Muscle of leg (tissue), 11 donors: Measurements from ENCODE around the gene HILPDA. TPM values are rescaled to one million over a fixed set of nuclear protein-coding genes. Genes with fewer than 3 reads are reported as not detected.

ENCODE experiments used
- DNase-seq: peaks from one replicate; pipeline ENCODE4 v3.0.0; 2013
- H3K27ac ChIP-seq: one replicate; pipeline ENCODE4 v1.5.1; 2013; ENCODE audit warnings: mild to moderate bottlenecking, low read length, control low read depth
- H3K27me3 ChIP-seq: one replicate; pipeline ENCODE4 v1.6.1; 2013; ENCODE audit warnings: low read length; ENCODE audit not compliant: control insufficient read depth, insufficient read depth
- H3K36me3 ChIP-seq: one replicate; pipeline ENCODE4 v1.6.1; 2013; ENCODE audit warnings: low read length; ENCODE audit not compliant: control insufficient read depth, insufficient read depth
- H3K4me1 ChIP-seq: one replicate; pipeline ENCODE4 v1.6.1; 2013; ENCODE audit warnings: low read length; ENCODE audit not compliant: control insufficient read depth, insufficient read depth
- H3K4me3 ChIP-seq: one replicate; pipeline ENCODE4 v1.5.1; 2013; ENCODE audit warnings: low read length, control low read depth
- H3K9me3 ChIP-seq: replicated peaks from 2 replicates; pipeline ENCODE4 v1.6.1; 2013; ENCODE audit warnings: low read depth, low read length; ENCODE audit not compliant: control insufficient read depth
- WGBS: methylation state at CpG from one replicate; pipeline ENCODE4 v1.1.5; 2013; ENCODE audit warnings: missing lambda C conversion rate; ENCODE audit not compliant: insufficient coverage; 5-methylcytosine and 5-hydroxymethylcytosine counted together
- polyA plus RNA-seq, 8 donors: library from polyadenylated mRNA; unstranded; fragments of 120-200 nt; gene quantifications; one replicate each; pipeline versions ENCODE4 v1.2.1 to v1.2.3, GENCODE V29; 2013; ENCODE audit warnings: inconsistent platforms in 1 of 8, low replicate concordance in 1 of 8; ENCODE audit not compliant: insufficient read length in 8 of 8, insufficient read depth in 1 of 8
- total RNA-seq: library from RNA; stranded (reverse); fragments of 120-200 nt; gene quantifications from one replicate; pipeline ENCODE4 v1.2.4, GENCODE V29; 2013

HILPDA gene
- total and polyA plus RNA-seq, 9 donors, result 11.1 to 15.4 (median 13.5) TPM

DNA sequence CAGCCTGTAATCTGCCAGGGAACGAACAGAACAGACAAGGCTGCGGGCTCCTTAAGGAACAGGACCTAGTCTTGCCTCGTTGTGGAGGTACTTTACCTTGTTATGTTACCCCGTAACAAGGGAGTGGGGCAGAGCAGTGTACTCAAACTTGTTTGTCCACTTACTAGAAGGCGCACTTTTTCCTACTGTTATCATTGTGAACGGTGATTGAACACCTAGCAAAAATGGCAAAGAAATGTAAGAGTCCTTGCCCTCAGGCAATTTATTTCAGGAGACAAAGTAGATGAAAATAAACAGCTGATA, 45.3 kb upstream of the HILPDA start:
- WGBS, result 0% methylated on average over 2 of the region's 6 CpGs
- peaks cover 32% of the 10 kb centered on the region for H3K4me1 ChIP-seq
- no peak for DNase-seq
- H3K27me3 ChIP-seq, result peaks cover 4% of the 10 kb centered on the region
- H3K9me3 ChIP-seq, result no peaks in the 10 kb centered on the region
- H3K36me3 ChIP-seq, result no peaks in the 10 kb centered on the region
- H3K27ac ChIP-seq, result peak overlapping the region; percentile 66
- H3K4me3 ChIP-seq, result peak overlapping the region; percentile 74

DNA sequence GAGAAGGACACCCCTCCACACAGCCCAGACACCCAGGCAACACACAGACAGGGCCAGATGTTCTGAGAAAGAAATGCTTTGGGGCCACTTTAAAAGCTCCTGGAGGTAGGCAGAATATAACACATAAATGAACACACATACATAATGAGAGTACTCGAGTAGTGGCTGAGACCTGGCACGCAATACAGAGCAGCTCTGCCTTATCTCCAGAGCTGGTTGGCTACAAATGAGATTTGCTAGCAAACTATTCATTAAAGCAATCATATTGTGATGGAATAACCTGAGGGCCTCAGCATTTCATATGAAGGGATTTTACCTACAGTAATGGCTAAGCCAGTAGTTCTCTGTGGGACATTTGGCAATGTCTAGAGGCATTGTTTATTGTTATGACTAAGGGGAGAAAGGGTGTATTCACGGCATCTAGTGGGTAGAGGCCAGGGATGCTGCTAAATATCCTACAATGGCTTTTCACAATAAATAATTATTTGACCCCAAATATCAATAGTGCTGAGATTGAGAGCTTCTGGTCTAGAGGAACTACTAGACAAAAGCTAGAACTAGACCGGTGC, 40.4 kb upstream of the HILPDA start:
- Histone ChIP-seq H3K9me3 (no peaks in the 10 kb centered on the region), H3K27ac (no peak overlapping the region), H3K4me3 (no peak overlapping the region), H3K36me3 (no peaks in the 10 kb centered on the region), H3K4me1 (peaks cover 1% of the 10 kb centered on the region), H3K27me3 (peaks cover 2% of the 10 kb centered on the region)
- no peak for DNase-seq
- 100% methylated on average over 1 of the region's 4 CpGs for WGBS

DNA sequence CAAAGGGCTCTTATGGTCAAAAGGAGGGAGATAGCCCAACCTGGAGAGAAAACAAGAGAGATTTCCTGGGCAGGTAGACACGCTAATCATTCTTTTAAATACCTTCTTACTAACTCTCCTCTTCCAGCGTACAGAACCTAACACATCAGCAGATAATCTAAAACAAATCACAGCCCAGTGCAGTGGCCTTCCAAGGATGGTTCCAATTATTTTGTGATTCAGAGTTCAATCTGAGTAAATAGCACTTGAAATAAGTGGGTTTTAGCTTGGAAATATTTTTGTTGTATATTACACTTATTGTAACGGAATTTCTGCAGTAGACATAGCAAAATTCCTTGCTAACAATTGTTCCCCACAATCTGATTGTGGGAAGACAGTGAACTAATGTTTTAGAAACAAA, 38.6 kb upstream of the HILPDA start:
- H3K27me3 ChIP-seq, result peaks cover 2% of the 10 kb centered on the region
- no peaks in the 10 kb centered on the region for H3K4me1 ChIP-seq
- H3K9me3 ChIP-seq, result no peaks in the 10 kb centered on the region
- no peak overlapping the region for H3K27ac ChIP-seq
- WGBS, result no CpG with 5 or more reads among the region's 3 CpGs
- no peak overlapping the region for H3K4me3 ChIP-seq
- no peak for DNase-seq
- no peaks in the 10 kb centered on the region for H3K36me3 ChIP-seq

DNA sequence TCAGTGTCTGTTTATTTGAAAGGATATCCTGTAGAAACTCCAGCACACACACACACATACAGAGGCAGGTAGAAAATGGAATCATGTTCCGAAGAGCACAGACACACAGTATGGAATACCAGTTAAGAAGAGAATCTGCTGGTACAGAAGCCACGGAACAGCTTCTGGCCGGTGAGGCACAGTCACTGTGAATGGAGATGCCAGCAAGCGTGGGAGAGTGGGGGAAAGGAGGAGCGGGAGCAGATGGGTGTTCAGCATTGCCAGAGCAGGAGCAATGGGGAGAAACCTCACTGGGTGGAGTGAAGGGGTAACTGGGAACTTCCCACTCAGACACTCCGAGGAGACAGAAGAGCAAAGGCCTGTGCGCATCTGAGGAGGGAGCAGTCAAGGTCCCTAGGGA, 36.4 kb upstream of the HILPDA start:
- DNase-seq, result no peak
- WGBS, result 65% methylated on average over 3 of the region's 7 CpGs
- no peak overlapping the region for H3K4me3 ChIP-seq
- H3K36me3 ChIP-seq, result no peaks in the 10 kb centered on the region
- no peaks in the 10 kb centered on the region for H3K27me3 ChIP-seq
- H3K9me3 ChIP-seq, result no peaks in the 10 kb centered on the region
- H3K4me1 ChIP-seq, result peaks cover 6% of the 10 kb centered on the region
- no peak overlapping the region for H3K27ac ChIP-seq

DNA sequence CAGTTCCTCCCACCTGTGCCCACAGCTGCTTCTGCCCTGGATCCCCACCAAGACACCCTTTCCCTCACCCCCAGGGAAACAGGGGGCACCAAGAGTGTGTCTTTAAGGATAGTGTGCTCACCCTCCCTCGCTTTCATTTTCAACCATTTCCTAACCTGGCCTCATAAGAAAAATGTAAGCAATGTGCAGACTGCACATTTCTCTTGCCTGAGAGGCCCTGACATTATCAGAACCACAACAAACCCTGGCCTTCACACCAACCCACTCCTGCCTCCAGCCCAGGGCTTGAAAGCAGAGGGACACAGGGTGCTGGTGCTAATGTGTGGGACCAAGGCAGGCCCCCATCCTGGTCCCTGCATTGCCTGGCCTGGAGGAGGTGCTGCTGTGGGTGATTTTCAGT, 34.9 kb upstream of the HILPDA start:
- H3K27me3 ChIP-seq, result no peaks in the 10 kb centered on the region
- H3K9me3 ChIP-seq, result no peaks in the 10 kb centered on the region
- no peak overlapping the region for H3K4me3 ChIP-seq
- H3K4me1 ChIP-seq, result peaks cover 10% of the 10 kb centered on the region
- no CpG with 5 or more reads among the region's 1 CpG for WGBS
- DNase-seq, result no peak
- H3K27ac ChIP-seq, result no peak overlapping the region
- H3K36me3 ChIP-seq, result no peaks in the 10 kb centered on the region

DNA sequence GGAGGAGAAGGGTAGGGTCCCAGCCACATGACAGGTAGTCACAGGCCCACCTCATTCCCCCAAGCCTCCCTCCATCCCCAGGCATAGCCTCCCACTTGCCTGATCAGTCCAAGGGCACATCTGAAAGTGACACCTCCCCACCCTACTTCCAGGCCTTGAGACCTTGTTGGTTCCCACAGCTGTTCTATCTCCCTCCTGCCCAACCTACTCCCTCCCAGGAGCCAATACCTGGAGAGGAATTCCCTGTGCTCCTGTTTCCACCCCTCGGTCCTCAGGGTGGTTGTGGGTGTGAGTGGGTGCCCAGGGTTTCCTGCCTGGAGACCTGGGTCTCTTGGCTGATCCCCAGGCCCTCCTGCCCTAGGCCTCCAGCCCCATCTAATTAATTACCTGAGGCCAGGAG, 34.3 kb upstream of the HILPDA start:
- Histone ChIP-seq H3K27me3 (no peaks in the 10 kb centered on the region), H3K36me3 (no peaks in the 10 kb centered on the region), H3K9me3 (no peaks in the 10 kb centered on the region), H3K4me3 (no peak overlapping the region), H3K4me1 (peaks cover 10% of the 10 kb centered on the region), H3K27ac (no peak overlapping the region)
- WGBS, result no CpG with 5 or more reads among the region's 1 CpG
- DNase-seq, result no peak

DNA sequence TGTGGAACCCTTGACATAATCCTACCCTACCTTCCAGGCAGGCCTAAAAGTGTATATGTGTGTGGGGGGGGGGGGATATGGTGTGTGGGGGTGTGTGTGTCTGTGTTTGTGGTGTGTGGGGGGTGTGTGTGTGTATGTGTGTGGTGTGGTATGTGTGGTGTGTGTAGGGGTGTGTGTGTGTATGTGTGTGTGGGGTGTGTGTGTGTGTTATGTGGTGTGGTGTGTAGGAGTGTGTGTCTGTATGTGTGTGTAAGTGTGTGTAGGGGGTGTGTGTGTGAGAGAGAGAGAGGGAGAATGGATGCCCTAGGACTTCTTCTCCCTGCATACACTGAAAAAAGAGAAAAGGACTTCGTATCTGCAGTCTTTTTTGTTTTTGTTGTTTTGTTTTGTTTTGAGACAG, 33.6 kb upstream of the HILPDA start:
- no peaks in the 10 kb centered on the region for H3K9me3 ChIP-seq
- WGBS, result no CpG with 5 or more reads among the region's 1 CpG

DNA sequence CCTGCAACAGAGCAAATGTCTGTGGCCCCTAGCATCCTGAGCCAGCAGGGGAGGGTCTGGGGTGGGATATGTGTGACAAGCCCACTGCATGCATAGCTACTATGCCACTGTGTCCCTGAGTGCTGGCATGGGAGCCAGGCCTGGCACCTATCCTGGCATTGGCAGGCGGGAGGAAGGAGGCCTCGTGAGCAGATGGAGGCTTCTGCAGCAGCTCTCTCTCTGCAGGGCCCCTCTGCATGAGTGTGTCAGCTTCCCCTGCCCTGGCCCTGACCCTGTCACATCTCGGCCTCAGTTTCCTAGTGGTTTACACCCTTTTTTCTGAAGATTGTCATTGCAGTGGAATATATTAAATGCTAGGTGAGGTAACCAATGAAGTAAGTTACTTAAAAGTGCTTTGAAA, 32.8 kb upstream of the HILPDA start:
- 76% methylated on average over 2 of the region's 3 CpGs for WGBS
- no peaks in the 10 kb centered on the region for H3K27me3 ChIP-seq
- H3K9me3 ChIP-seq, result no peaks in the 10 kb centered on the region
- no peak overlapping the region for H3K27ac ChIP-seq
- no peaks in the 10 kb centered on the region for H3K36me3 ChIP-seq
- no peak overlapping the region for H3K4me3 ChIP-seq
- DNase-seq, result no peak
- H3K4me1 ChIP-seq, result peaks cover 10% of the 10 kb centered on the region

More for the DNA sequence above, 33.6 kb upstream of the HILPDA start:
- H3K27me3 ChIP-seq, result no peaks in the 10 kb centered on the region
- H3K27ac ChIP-seq, result no peak overlapping the region
- H3K4me1 ChIP-seq, result peaks cover 10% of the 10 kb centered on the region
- DNase-seq, result no peak
- no peak overlapping the region for H3K4me3 ChIP-seq
- no peaks in the 10 kb centered on the region for H3K36me3 ChIP-seq

DNA sequence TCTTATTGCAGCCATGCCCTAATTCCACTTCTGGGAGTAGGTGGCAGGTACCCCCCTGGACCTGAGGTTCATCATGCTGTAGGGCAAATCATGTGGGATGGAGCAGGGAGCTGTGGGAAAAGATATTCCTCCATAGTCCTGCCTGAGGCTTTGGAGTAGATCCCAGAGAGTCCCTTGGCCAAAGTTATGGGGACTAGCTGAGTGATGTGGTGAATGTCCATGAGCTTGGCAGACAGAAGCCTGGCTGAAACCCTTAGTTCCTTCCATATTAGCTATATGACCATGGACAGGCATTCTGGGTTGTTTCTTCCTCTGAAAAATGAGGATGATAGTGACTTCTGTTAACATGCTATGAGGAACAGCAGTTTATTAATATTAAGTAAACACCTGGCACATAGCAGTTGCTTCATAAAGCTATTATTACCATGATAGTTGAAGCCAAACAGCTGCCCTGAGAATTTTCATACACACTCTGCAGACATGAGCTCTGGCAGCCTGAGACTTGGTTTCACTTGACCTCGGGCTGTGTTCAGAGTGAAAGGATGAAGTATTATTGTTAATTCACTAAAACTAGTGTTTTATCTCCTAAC, 30.9 kb upstream of the HILPDA start:
- Histone ChIP-seq H3K4me3 (no peak overlapping the region), H3K4me1 (peaks cover 10% of the 10 kb centered on the region), H3K36me3 (no peaks in the 10 kb centered on the region), H3K27ac (peak overlapping the region; percentile 59), H3K27me3 (no peaks in the 10 kb centered on the region), H3K9me3 (no peaks in the 10 kb centered on the region)
- no peak for DNase-seq
- no CpG with 5 or more reads among the region's 1 CpG for WGBS

DNA sequence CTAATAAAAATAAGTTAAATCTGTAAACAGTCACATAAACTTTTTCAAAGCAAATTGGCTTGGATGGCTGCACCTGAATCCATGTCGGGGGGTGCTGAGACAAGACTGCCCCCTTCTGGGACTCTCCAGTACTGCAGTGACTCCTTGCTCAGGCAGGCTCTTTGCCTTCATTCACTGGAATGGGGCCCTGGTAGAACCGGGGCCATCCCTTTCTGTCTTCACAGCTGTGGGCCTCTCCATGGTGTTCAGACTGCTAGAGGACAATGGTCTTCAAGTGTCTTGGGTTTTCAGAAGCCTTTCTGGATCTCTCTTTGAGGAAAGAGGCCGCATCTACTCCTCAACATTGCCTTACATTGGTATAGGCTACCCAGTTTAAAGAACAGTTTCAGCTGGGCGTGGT, 29.8 kb upstream of the HILPDA start:
- no peak overlapping the region for H3K27ac ChIP-seq
- H3K4me3 ChIP-seq, result no peak overlapping the region
- no peaks in the 10 kb centered on the region for H3K27me3 ChIP-seq
- 28% methylated on average over 3 of the region's 4 CpGs for WGBS
- H3K4me1 ChIP-seq, result peaks cover 10% of the 10 kb centered on the region
- DNase-seq, result peak; percentile 46
- no peaks in the 10 kb centered on the region for H3K9me3 ChIP-seq
- H3K36me3 ChIP-seq, result no peaks in the 10 kb centered on the region
